GM19023 (cell line): Measurements from ENCODE around the gene FBXO7.

Experiments
- ATAC-seq: cut with Tn5 transposase; IDR thresholded peaks from one replicate; pipeline ENCODE4 v1.9.1; 2021; ENCODE audit warnings: mild to moderate bottlenecking, moderate library complexity; ENCODE audit not compliant: unreplicated experiment

FBXO7 gene

DNA sequence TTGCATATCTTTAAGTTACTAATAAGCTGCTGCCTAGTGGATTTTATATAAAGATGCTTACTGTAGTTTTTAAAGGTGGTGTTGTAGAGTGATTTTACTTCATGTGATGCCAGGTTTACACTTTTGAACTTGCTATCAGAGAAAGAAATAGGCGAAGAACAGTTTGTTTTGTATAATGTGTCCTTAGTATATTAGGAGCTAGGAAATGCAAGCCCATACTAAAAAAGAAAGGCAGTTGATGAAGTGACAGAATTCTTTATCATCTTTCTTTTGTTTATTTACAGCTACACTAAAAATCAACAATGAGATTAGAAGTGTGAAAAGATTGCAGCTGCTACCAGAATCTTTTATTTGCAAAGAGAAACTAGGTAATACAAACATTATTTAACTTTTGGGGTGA is 12.8 kb downstream of the FBXO7 start:
- no peak for ATAC-seq

DNA sequence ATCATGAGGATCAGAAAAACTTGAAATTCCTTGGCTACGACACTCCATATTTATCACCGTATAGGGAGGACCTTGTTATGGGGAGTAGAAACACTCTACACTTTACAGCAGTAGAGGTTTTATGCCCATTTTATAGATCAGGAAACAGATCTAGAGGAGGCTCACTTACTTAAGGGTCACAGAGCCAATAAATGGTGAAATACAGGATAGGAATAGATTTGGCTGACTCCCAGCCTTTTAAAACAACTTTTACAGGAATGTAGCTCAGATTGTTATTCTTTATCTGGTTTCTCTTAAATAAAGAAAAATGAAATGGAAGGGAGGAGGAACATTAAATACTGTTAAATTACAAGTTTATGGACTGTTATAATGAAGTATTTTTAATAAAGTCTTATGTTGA is 14.8 kb downstream of the FBXO7 start:
- no peak for ATAC-seq

DNA sequence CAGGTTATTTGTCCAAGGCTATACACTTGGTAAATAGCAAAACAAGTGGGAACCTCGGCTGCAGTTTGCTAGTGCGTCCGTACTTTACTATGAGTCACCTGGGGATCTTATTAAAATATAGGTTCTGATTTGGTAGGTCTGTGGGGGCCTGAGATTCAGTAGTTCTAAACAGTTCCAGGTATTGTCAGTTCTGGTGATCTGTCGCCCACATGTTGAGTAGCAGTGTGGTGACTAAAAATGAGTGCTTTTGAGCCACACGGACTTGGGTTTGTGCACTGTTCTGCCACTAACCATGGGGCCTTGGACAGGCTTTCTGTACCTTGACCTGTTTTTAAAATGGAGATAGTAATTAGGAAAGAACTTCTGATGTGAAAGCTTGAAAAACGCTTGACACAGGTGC is 15.7 kb downstream of the FBXO7 start:
- ATAC-seq: no peak

DNA sequence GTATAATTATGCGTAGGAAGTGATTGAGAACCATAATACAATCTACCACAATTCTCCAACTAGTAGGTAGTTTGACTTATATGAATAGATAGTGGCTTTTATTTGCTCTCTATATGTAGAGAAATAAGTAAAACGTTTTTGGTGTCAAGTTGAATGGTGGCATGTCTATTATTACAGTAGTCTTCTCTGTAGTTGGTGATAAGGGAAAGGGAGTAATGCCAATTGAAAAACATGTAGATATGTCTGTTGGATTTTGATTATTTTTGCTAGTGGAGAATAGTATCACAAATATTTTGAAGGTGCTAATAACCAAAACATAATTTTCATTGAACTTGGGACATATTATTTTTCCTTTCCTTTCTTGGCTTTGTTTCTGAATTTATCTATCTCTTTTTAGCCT is 17.5 kb downstream of the FBXO7 start:
- no peak for ATAC-seq

DNA sequence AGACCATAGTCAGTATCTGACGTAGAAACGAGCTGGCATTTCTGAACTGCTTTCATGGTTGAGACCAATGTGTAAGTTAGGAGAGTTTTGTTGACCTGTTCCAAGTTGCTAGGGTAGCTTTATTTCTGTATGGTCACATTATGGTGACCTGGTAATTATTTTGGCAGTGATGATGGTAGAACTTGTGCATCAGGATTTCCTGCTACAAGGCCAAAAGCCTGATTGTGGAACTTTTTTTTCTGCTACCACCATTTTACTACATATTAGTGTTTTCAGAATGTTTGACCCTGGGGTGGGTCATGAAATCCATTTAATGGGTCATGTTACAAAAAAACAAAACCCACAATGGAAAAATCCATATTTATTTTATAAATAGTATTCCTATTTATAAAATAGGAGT is 18.9 kb downstream of the FBXO7 start:
- ATAC-seq: no peak

DNA sequence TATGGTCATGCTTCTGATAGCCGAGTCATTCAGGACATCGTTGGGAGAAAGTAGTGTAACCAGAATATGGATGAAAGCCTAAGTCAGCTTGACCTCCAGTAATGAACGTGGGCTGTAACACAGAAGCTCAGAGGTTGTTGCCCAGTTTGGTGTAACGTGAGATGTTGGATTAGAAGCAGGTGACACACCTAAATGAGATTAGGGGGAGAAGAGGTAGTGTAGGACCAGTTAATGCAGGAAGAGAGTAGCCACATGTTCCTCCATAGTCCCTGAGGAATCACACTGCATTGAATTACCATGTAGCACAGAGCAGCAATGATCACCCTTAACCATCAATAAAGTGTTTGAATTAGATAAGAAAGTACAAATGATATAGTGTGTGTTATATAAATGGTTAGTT is 20.4 kb downstream of the FBXO7 start:
- ATAC-seq: no peak

DNA sequence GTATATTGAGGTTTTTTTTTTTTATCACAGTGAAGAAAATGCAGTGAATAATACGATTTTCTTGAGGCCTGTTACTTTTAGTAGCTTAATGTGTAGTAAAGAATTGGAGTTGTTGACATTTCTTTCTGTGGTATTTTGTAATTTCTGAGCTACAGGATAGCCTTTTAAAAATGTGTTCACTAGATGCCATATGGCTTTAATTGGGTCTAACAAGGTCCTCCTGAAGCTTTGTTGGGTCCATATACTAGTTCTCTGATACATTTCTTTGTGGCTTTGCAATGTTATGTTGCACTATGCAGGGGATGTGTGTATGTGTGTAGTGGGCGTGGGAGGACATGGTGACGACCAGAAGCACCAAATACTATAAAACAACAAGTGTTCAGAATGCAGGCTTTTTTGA is 25.1 kb downstream of the FBXO7 start:
- ATAC-seq: no peak

DNA sequence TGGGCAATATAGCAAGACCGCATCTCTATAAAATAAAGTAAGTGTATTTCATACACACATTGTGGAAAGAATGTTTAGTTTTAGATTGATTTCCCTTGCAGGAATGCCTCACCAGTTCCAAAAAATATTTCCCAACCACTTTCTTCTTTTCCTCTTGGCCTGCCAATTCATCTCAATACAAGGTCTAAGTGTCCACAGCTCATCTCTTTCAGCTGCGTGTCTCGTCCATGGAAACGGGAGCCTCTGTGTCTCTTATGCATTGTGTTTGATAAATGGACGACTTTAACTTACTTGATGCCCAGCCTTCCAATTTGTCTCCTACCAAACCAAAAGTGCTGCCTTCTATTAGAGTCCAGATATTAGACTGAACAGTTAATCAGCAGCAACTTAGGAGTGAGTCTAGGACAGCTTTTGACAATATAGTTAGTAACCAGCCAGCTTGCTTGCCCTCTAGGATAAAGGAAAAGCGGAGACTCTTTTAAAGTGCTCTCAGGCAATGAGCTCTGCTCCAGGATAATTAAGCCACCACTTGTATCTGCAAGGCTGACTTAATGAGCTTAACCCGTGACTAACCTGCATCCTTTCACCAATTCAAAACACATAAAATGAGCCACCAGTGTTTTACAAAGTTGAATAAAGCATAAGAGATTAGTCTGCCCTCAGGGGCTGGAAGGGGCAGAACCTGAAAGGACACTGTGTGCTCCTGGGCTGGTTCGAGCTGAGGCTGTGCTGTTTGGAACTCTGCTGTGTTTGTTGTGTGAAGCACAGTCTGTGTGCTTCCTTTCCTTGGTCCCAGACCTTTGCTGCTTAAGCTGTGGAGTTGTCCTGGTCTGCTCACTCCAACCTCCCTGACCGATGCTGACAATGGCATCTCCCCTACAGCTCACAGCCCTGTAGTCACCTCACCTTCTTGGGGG is 27.5 kb downstream of the FBXO7 start:
- ATAC-seq: no peak

DNA sequence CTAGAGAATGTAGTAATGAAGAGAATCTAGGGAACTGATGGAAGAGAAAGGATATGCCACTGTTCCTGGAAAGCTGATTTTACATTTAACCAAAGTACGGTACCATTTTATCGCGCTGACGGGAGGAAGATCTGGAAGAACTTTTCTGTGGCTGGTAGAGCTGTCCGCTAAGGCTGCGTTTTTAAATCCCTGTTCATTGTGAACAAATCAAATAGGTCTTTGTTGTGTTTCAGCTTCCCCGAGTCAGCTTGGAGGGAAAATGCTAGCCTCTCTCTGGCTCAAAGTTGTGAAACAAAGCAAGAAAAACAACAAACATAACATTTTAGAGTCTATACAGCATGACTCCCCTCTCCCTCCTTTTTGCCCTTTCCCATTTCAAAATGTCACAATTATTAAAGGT is 34.4 kb downstream of the FBXO7 start:
- ATAC-seq: no peak

DNA sequence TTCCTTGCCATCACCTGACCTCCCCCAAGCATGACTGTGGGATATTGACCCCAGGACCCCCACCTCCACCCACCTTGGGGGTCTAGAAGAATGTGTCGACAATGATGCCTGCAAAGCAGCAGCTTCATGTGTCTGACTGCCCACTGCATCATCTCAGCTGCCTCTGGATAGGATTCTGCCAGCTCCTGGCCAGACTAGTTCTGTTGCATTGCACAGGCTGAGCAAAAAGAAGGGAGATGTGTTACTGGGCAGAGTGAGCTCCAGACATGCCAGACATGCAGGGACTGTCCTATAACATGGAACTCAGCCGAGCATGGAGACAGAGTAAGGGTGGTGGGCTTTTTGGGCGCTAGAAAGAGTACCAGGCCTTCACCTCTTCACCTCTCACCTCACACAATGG is 36.7 kb downstream of the FBXO7 start:
- no peak for ATAC-seq

DNA sequence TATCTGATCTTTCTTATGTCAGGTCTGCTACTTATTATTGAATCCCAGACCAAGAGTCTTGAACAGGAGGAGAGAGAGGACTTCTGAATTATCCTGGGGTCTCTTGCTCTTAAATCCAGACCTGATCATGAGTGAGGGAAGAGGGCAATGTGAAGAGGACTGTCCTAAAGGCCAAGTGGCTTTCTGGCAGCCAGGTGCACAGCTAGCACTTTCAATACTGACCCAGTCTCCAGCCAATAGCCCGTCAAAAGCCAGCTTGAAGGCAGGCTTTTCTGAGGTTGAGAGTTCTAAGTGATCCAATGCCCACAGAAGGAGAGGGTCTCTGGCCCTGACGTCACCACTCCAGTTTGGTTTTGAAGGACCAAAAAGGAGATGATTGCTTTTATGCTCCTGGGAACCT is 37.2 kb downstream of the FBXO7 start:
- ATAC-seq: no peak

DNA sequence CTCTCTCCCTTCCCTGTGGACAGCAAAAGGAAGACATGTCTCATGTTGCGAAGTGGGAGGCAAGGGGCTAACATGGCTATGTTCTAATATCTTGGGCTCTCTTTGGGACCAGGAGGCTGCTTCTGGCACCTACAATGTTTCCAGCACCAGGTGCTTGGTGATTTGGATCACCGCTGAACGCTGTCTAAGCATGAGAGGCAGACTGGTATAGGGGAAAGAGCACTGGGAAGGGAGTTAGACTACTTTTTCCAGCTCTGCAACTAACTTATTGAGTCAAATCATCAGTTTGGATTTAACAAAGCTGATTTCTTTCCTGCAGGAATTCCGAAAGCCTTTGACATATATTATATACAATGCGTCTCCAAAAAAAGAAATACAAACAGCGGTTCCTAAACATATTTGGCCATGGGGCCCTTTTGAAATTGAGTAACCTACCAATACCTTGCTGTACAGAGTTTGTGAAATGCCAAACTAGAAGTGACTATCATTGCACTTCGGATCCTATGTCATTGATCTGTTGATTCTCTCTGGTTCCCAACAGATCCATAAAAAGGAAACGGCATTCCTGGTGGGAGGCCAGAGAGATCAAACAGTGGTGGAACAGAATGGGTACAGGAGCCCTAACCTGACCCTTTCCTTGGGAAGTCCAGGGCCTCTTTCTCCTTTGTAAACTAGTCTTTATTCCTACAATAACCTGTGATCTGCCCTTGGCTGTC is 37.8 kb downstream of the FBXO7 start:
- no peak for ATAC-seq

DNA sequence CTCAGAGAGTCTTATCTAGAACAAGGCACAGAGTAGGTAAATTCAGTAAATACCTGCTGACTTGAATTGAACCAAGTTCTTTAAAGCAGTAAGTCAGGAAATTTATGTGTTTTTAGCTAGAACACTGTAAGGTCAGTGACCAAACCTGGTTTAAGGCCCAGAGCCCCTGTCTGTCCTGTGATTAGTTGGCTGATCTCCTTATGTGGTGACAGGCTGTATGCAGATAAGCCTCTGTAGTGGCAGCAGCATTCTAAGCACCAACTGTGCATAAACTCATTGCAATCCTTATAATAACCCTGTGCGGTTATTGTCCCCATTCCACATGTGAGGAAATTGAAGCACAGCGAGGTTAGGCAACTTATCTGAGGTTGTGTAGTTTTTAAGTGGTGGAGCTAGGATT is 40.5 kb downstream of the FBXO7 start:
- no peak for ATAC-seq

DNA sequence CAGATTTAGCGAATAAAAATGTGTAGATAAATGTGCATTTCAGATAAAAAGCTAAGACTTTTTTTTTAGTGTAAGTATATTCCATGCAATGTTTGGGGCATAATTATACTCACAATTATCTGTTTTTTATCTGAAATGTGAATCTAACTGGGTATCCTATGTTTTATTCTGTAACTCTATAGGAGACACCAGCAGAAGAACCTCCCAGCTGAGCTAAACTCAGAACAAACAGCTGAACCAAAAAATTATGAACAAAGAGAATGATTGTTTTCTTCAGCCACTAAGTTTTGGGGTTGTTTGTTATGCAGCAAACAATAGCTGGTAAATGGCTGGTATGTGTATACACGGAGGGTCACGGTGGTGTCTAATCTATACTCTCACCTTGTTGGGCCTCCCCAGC is 42.9 kb downstream of the FBXO7 start:
- ATAC-seq: no peak

DNA sequence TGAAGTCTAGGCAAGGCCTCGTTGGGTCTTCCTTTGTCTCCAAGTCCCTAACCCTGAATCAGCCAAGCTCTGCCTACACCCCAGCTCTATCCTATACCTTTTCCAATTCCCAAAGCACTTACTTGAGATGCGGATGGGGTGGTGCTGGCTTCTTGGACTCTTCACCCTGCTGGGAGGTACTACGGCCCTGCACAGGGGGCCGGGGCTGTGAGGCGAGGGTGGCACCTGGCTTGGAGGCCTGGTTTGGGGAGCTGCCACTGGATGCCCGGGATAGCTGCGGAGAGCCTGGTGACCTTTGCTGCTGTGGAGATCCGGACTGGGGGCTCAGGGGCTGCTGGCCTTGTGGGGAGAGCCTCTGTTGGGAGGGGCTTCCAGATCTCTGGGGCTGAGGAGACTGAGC is 43.3 kb downstream of the FBXO7 start:
- ATAC-seq: no peak

DNA sequence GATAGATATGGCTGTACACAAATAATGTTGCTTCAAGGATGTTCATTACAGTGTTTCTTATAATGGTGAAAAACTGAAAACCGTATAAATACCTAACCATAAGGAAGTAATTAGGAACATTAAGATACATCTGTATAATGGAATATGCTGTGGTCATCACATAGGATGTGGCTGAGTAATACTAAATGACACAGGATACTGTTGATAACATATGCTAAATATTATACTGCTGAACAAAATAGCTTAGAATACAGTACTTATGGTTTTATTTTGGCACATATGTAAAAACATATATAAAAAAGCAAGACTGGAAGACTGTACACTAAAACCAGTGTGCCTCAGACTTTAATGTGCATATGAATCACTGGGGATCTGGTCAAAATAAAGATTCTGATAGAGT is 43.8 kb downstream of the FBXO7 start:
- ATAC-seq: no peak

DNA sequence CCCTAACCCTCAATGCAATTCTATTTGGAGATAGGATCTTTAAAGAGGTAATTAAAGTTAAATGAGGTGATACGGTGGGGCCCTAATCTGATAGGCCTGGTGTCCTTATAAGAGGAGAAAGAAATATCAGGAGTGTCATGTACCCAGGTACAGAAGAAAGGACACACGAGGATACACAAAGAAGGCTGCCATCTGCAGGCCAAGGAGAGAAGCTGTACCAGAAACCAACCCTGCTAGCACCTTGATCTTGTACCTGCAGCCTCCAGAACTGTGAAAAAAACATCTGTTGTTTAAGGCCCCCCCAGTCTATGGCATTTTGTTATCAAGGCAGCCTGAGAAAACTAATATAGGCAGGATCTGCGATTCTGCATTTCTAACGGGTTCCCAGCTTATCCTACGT is 44.2 kb downstream of the FBXO7 start:
- ATAC-seq: no peak

DNA sequence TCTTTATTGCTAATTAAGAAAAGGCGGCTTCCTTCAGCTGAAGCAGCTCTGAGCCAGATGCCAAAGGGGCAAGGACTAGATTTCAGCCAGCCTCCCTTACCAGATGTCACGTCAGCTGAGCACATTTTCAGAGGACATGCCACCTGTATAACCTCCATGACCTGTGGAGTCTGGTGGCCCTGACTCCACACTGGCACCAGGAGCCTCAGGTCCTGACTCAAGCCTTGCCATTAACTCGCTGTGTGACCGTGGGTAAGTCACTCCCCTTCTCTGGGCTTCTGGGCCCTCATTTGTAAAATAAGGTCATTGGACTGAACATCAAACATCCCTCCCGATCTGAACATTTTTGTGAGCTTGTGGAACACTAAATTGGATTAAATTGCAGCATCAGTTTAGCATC is 46.0 kb downstream of the FBXO7 start:
- no peak for ATAC-seq

DNA sequence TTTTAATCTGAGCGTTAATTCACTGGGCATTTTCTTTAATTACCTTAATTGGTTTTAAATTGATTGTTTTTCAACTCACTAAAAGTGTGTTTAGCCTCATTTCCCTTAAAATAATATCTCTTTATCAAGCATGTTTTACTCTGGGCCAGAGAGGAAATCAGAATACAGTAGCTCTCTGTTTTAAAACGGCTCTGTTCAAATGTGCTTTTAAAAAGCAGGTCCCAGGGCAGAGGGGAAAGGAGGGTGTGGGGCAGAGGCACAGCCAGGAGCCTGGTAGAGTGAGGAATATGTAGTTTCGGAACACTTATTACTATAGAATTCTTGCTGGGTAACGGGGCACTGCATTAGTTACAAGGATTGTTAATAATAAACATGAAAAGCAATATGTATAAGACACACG is 47.6 kb downstream of the FBXO7 start:
- ATAC-seq: no peak

DNA sequence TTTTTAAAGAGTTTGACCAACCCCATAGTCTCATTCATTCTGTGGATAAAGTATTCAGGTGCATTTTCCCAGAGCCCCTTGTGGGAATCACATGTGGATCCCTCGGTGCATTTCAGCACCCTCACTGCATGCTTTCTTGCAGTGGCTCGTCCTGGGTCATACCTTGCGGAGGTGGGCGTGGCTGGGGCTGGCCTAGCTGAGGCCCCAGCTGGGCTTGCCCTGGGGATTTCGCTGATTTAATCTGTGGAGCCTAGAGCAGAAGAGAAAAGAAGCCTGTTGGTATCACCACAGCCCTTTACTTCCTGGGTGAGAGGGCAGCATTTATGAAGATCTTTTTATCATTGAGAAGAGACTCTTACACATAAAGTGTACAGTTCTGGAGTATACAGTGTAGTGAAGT is 53.1 kb downstream of the FBXO7 start:
- ATAC-seq: no peak

DNA sequence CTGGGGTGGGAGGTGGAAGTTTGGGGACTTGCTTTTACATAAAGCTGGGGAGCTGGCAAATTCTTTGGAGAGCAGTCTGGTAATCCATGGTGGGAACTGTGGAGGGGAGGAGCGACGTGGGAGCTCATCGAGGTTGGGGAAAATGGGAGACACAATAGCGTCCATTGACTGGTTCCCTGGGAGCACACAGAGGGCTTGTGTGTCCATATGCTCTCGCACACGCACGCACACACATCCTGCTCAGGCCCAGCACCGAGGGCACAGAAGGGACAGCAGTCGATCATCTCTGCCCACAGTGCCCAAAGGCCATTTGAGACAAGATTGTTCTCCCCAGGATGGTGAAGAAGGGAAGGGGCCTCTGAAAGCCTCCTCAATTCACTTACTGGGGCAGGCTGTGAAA is 53.7 kb downstream of the FBXO7 start:
- no peak for ATAC-seq
